Ishikawa (cell line): ENCODE measurements around the gene AGAP2.

Experiments used
- CEBPB ChIP-seq: IDR thresholded peaks from 2 replicates; pipeline ENCODE4 v1.6.1; 2012
- CREB1 ChIP-seq: IDR thresholded peaks from 2 replicates; pipeline ENCODE4 v1.6.1; 2012; ENCODE audit warnings: low read depth
- EGR1 ChIP-seq: IDR thresholded peaks from 2 replicates; pipeline ENCODE4 v1.6.1; 2012
- EP300 ChIP-seq: IDR thresholded peaks from 2 replicates; pipeline ENCODE4 v1.6.1; 2012; ENCODE audit warnings: borderline replicate concordance
- FOXM1 ChIP-seq: IDR thresholded peaks from 2 replicates; pipeline ENCODE4 v1.6.1; 2012; ENCODE audit warnings: low read depth, borderline replicate concordance
- MAX ChIP-seq: IDR thresholded peaks from 2 replicates; pipeline ENCODE4 v1.6.1; 2012
- NFIC ChIP-seq: IDR thresholded peaks from 2 replicates; pipeline ENCODE4 v1.6.1; 2012
- RAD21 ChIP-seq: IDR thresholded peaks from 2 replicates; pipeline ENCODE4 v1.6.1; 2012; ENCODE audit warnings: low read depth
- REST ChIP-seq: IDR thresholded peaks from 2 replicates; pipeline ENCODE4 v1.6.1; 2012; ENCODE audit warnings: low read depth, mild to moderate bottlenecking
- TAF1 ChIP-seq: IDR thresholded peaks from 2 replicates; pipeline ENCODE4 v1.6.1; 2012; ENCODE audit warnings: low read depth, mild to moderate bottlenecking
- TCF12 ChIP-seq: IDR thresholded peaks from 2 replicates; pipeline ENCODE4 v1.6.1; 2012; ENCODE audit warnings: low read depth
- TEAD4 ChIP-seq: IDR thresholded peaks from 2 replicates; pipeline ENCODE4 v1.6.1; 2012
- USF1 ChIP-seq: IDR thresholded peaks from 2 replicates; pipeline ENCODE4 v1.6.1; 2012
- YY1 ChIP-seq: IDR thresholded peaks from 2 replicates; pipeline ENCODE4 v1.6.1; 2012; ENCODE audit warnings: low read depth
- ZBTB7A ChIP-seq: IDR thresholded peaks from 2 replicates; pipeline ENCODE4 v1.6.1; 2012; ENCODE audit warnings: low read depth

AGAP2 gene

GRCh38 chr12:57707250-57707649, 31.3 kb downstream of the AGAP2 start:
- TF ChIP-seq EP300 (no peak), TAF1 (no peak), ZBTB7A (no peak), REST (no peak), CREB1 (no peak), CEBPB (no peak), TEAD4 (no peak), YY1 (no peak)

- TF ChIP-seq FOXM1: no peak
Measured at GRCh38 chr12:57700317-57700716, 38.2 kb downstream of the AGAP2 start.

- TF ChIP-seq CREB1 (no peak), TCF12 (no peak), TEAD4 (no peak), REST (no peak), TAF1 (no peak), USF1 (no peak), MAX (no peak), ZBTB7A (no peak), RAD21 (no peak), FOXM1 (no peak), CEBPB (no peak)
Measured at GRCh38 chr12:57698414-57698813, 40.1 kb downstream of the AGAP2 start.

- TF ChIP-seq CEBPB: no peak
- no peak for TF ChIP-seq MAX
- no peak for TF ChIP-seq ZBTB7A
- no peak for TF ChIP-seq RAD21
- TF ChIP-seq USF1: no peak
- no peak for TF ChIP-seq EGR1
- no peak for TF ChIP-seq TCF12
- TF ChIP-seq EP300: no peak
- no peak for TF ChIP-seq TAF1
- TF ChIP-seq REST: no peak
- TF ChIP-seq FOXM1: no peak
- TF ChIP-seq CREB1: no peak
- no peak for TF ChIP-seq TEAD4
- TF ChIP-seq YY1: no peak
- TF ChIP-seq NFIC: no peak
Measured at GRCh38 chr12:57697076-57697475, 41.5 kb downstream of the AGAP2 start.

GRCh38 chr12:57695770-57696432, 42.6 kb downstream of the AGAP2 start:
- TF ChIP-seq TCF12 (no peak), MAX (no peak), YY1 (no peak), CREB1 (no peak), TEAD4 (no peak), CEBPB (no peak), REST (no peak), EGR1 (no peak)
